ENCODE results near the gene SQOR. TPM values are rescaled to one million over a fixed set of nuclear protein-coding genes. Genes with fewer than 3 reads are reported as not detected.

The SQOR gene
- total RNA-seq, 2 experiments from 2014 or later = 14.0 to 16.9 TPM

DNA sequence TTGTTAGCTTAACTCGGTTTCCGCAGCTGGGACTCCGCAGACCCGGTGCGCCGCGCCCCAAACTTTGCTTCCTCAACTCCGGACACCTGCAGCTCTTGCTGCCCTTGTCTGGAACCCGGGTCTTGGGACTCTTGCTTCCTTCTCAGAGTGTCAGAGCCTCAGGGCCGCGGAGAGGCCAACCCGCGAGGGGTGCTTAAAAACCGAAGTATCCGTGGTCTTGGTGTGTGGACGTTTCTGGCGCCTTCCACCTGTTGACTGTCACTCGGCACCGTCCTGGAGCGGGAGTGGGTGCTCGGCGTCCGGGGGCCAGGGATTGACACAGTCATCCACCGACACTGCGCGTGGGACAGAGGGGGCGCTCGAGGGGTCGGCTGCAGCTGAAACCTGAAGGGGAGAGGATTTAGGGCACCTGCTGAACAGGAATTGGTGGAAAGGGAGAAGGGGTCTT, 386 bp downstream of the SQOR start:
- intact Hi-C loops (cut with DNase I, micrococcal nuclease) = loop anchor here (2.0 to 5.0 kb wide), 2 partner anchors 70 to 72 kb away; no protein-coding TSS in a partner anchor

DNA sequence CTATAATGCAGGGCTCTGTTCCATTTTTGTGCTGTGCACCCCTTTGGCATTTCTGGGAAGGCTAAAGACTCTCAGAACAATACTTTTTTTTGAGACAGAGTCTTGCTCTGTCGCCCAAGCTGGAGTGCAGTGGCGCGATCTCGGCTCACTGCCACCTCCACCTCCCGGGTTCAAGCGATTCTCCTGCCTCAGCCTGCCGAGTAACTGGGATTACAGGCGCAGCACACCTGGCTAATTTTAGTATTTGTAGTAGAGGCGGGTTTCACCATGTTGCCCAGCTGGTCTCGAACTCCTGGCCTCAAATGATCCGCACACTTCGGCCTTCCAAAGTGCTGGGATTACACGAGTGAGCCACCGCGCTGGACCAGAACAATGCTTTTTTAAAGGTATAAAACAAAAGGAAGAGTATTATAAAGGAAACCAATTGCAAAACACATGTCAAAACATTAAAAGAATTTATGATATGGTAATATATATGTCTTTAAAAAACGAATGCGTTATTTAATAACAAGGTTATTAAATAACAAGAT, 999 bp downstream of the SQOR start:
- ATAC-seq (ENCODE audit: poor library complexity) (no peak), DNase-seq (no peak)
- ChIA-PET POLR2A (interaction anchor here (0.9 to 3.0 kb wide), 3 partner anchors 42 to 233 kb away, joined by 3 to 30 read pairs (median 4); partner anchors contain the start of gene BLOC1S6), CTCF (interaction anchor here (0.9 to 1.4 kb wide), 3 partner anchors 24 to 234 kb away, joined by 3 to 4 read pairs (median 3); a partner anchor contains a TSS)
- TF ChIP-seq, protein P1, sequence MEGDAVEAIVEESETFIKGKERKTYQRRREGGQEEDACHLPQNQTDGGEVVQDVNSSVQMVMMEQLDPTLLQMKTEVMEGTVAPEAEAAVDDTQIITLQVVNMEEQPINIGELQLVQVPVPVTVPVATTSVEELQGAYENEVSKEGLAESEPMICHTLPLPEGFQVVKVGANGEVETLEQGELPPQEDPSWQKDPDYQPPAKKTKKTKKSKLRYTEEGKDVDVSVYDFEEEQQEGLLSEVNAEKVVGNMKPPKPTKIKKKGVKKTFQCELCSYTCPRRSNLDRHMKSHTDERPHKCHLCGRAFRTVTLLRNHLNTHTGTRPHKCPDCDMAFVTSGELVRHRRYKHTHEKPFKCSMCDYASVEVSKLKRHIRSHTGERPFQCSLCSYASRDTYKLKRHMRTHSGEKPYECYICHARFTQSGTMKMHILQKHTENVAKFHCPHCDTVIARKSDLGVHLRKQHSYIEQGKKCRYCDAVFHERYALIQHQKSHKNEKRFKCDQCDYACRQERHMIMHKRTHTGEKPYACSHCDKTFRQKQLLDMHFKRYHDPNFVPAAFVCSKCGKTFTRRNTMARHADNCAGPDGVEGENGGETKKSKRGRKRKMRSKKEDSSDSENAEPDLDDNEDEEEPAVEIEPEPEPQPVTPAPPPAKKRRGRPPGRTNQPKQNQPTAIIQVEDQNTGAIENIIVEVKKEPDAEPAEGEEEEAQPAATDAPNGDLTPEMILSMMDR (IDR thresholded peaks at IDR 0.05) = no peak
- Mint-ChIP-seq H3K4me3 (peak overlapping the region; percentile 96), H3K9me3 (no peaks in the 10 kb centered on the region), H3K36me3 (ENCODE audit: low read depth) (peaks cover 11% of the 10 kb centered on the region), H3K4me1 (ENCODE audit: low read depth) (peaks cover 54% of the 10 kb centered on the region), H3K27ac (peak overlapping the region; percentile 81), H3K27me3 (no peaks in the 10 kb centered on the region)
- H3K9me3 ChIP-seq (ENCODE audit: control insufficient read depth in 1 of 2, insufficient read depth in 1 of 2, low read length in 2 of 2) = no peaks in the 10 kb centered on the region
- peaks cover 54% of the 10 kb centered on the region for H3K4me1 ChIP-seq (ENCODE audit: insufficient read depth, low read length)
- intact Hi-C loops (cut with DNase I, micrococcal nuclease) = loop anchor here (2.0 to 5.0 kb wide), 3 partner anchors 49 to 71 kb away; partner anchors contain the start of gene BLOC1S6 (in 2 of the 2)
- H3K27me3 ChIP-seq (ENCODE audit: control insufficient read depth in 1 of 2, insufficient read depth in 2 of 2, low read length in 2 of 2) = no peaks in the 10 kb centered on the region
- peak overlapping the region in 1 of 2 donors; percentile 73 for H3K27ac ChIP-seq (ENCODE audit: low read depth in 1 of 2, low read length in 2 of 2)
- peaks cover 4% of the 10 kb centered on the region for H3K36me3 ChIP-seq (ENCODE audit: insufficient read depth, low read length)
- H3K4me3 ChIP-seq (ENCODE audit: low read length) = peak overlapping the region; percentile 98

More for the DNA sequence above, 386 bp downstream of the SQOR start:
- no peaks in the 10 kb centered on the region for H3K27me3 Mint-ChIP-seq
- no peaks in the 10 kb centered on the region for H3K9me3 ChIP-seq (ENCODE audit: control insufficient read depth in 1 of 2, insufficient read depth in 1 of 2, low read length in 2 of 2)
- H3K4me1 ChIP-seq (ENCODE audit: insufficient read depth, low read length) = peaks cover 51% of the 10 kb centered on the region
- peaks cover 54% of the 10 kb centered on the region for H3K4me1 Mint-ChIP-seq (ENCODE audit: low read depth)
- POLR2A ChIA-PET = interaction anchor here (0.9 to 3.0 kb wide), 5 partner anchors 14 to 232 kb away, joined by 3 to 30 read pairs (median 4); partner anchors contain the start of gene BLOC1S6
- peak; percentile 43 to 79 (median 60) for DNase-seq
- CTCF ChIA-PET = interaction anchor here (0.9 to 1.4 kb wide), 3 partner anchors 24 to 233 kb away, joined by 3 to 4 read pairs (median 3); a partner anchor contains a TSS
- H3K4me3 Mint-ChIP-seq = peak overlapping the region; percentile 96
- H3K4me3 ChIP-seq (ENCODE audit: low read length) = peak overlapping the region; percentile 98
- H3K36me3 ChIP-seq (ENCODE audit: insufficient read depth, low read length) = peaks cover under 1% of the 10 kb centered on the region
- H3K27ac ChIP-seq (ENCODE audit: low read depth in 1 of 2, low read length in 2 of 2) = peak overlapping the region; percentile 59 to 73
- peaks cover 11% of the 10 kb centered on the region for H3K36me3 Mint-ChIP-seq (ENCODE audit: low read depth)
- H3K27ac Mint-ChIP-seq = peak overlapping the region; percentile 81
- H3K9me3 Mint-ChIP-seq = no peaks in the 10 kb centered on the region
- H3K27me3 ChIP-seq (ENCODE audit: control insufficient read depth in 1 of 2, insufficient read depth in 2 of 2, low read length in 2 of 2) = no peaks in the 10 kb centered on the region
- TF ChIP-seq, protein P1 (IDR thresholded peaks at IDR 0.05) = peak; percentile 55
- ATAC-seq (ENCODE audit: poor library complexity) = peak; percentile 56

DNA sequence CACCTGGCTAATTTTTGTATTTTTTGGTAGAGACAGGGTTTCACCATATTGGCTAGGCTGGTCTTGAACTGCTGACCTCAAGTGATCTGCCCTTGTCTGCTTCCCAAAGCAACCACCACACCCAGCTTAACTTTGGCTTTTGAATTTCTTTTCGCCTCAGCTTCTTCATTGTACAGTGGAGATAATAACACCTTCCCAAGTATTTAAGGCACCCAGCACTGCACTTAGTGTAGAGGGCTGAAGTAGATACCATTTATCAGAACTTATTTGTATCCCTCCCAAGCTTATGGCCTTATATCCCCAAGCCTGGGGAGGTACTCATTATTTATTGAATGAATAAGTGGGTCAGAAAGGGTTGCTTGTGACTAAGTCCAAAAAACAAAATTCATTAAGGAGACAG, 2.3 kb downstream of the SQOR start:
- CTCF ChIA-PET = interaction anchor here (0.6 to 1.5 kb wide), 4 partner anchors 9 to 68 kb away, joined by 3 to 5 read pairs (median 4); no protein-coding TSS in a partner anchor

More for the DNA sequence above, 2.3 kb downstream of the SQOR start:
- peak overlapping the region in 1 of 2 donors; percentile 71 for H3K27ac ChIP-seq (ENCODE audit: low read depth in 1 of 2, low read length in 2 of 2)
- H3K4me3 ChIP-seq (ENCODE audit: low read length) = peak overlapping the region; percentile 40
- Mint-ChIP-seq H3K4me1 (ENCODE audit: low read depth) (peaks cover 61% of the 10 kb centered on the region), H3K27ac (peak overlapping the region; percentile 85), H3K9me3 (no peaks in the 10 kb centered on the region), H3K27me3 (no peaks in the 10 kb centered on the region), H3K36me3 (ENCODE audit: low read depth) (peaks cover 17% of the 10 kb centered on the region), H3K4me3 (peak overlapping the region; percentile 91)
- TF ChIP-seq, protein P1 (IDR thresholded peaks at IDR 0.05) = no peak
- H3K9me3 ChIP-seq (ENCODE audit: control insufficient read depth in 1 of 2, insufficient read depth in 1 of 2, low read length in 2 of 2) = no peaks in the 10 kb centered on the region
- H3K36me3 ChIP-seq (ENCODE audit: insufficient read depth, low read length) = peaks cover 7% of the 10 kb centered on the region
- DNase-seq = no peak
- intact Hi-C loops (cut with DNase I, micrococcal nuclease) = loop anchor here (2.0 to 5.0 kb wide), 2 partner anchors 50 to 70 kb away; partner anchors contain the start of gene BLOC1S6 (in 2 of the 2)
- H3K4me1 ChIP-seq (ENCODE audit: insufficient read depth, low read length) = peaks cover 52% of the 10 kb centered on the region
- no peaks in the 10 kb centered on the region for H3K27me3 ChIP-seq (ENCODE audit: control insufficient read depth in 1 of 2, insufficient read depth in 2 of 2, low read length in 2 of 2)
- no peak for ATAC-seq (ENCODE audit: poor library complexity)
- POLR2A ChIA-PET = interaction anchor here (1.0 to 1.7 kb wide), 4 partner anchors 14 to 436 kb away, joined by 3 to 19 read pairs (median 4); partner anchors contain the start of gene BLOC1S6

Data from CD4-positive, alpha-beta T cell (primary cell).